ENCODE results near the gene CAB39L.
"Not testable (repeated sequence)": the region's sequence is repeated elsewhere in the genome, so short reads cannot be mapped to it uniquely, and the experiment has no call there.

CAB39L gene

GRCh38 chr13:49348751-49349150 lies 95.1 kb downstream of the CAB39L start:
- in situ Hi-C loops (cut with MboI; ENCODE audit: low sequenced_read_pairs): no loop called here

GRCh38 chr13:49347650-49348385 lies 96.0 kb downstream of the CAB39L start:
- in situ Hi-C loops (cut with MboI; ENCODE audit: low sequenced_read_pairs): no loop called here

- in situ Hi-C loops (cut with MboI; ENCODE audit: low sequenced_read_pairs): no loop called here
Measured at GRCh38 chr13:49346460-49346859, 97.4 kb downstream of the CAB39L start.

- in situ Hi-C loops (cut with MboI; ENCODE audit: low sequenced_read_pairs): no loop called here
Measured at GRCh38 chr13:49343731-49344130, 100.1 kb downstream of the CAB39L start.

- in situ Hi-C loops (cut with MboI; ENCODE audit: low sequenced_read_pairs): no loop called here
Measured at GRCh38 chr13:49343255-49343654, 100.6 kb downstream of the CAB39L start.

GRCh38 chr13:49342454-49342853 lies 101.4 kb downstream of the CAB39L start:
- in situ Hi-C loops (cut with MboI; ENCODE audit: low sequenced_read_pairs): no loop called here

GRCh38 chr13:49341941-49342340 lies 101.9 kb downstream of the CAB39L start:
- in situ Hi-C loops (cut with MboI; ENCODE audit: low sequenced_read_pairs): no loop called here

- in situ Hi-C loops (cut with MboI; ENCODE audit: low sequenced_read_pairs): no loop called here
Measured at GRCh38 chr13:49341517-49341916, 102.3 kb downstream of the CAB39L start.

- in situ Hi-C loops (cut with MboI; ENCODE audit: low sequenced_read_pairs): no loop called here
Measured at GRCh38 chr13:49340161-49340560, 103.7 kb downstream of the CAB39L start.

- in situ Hi-C loops (cut with MboI; ENCODE audit: low sequenced_read_pairs): no loop called here
Measured at GRCh38 chr13:49336655-49337054, 107.2 kb downstream of the CAB39L start.

GRCh38 chr13:49330546-49330864 lies 113.4 kb downstream of the CAB39L start:
- in situ Hi-C loops (cut with MboI; ENCODE audit: low sequenced_read_pairs): no loop called here

GRCh38 chr13:49329831-49330545 lies 113.9 kb downstream of the CAB39L start:
- in situ Hi-C loops (cut with MboI; ENCODE audit: low sequenced_read_pairs): no loop called here

- in situ Hi-C loops (cut with MboI; ENCODE audit: low sequenced_read_pairs): not testable (repeated sequence)
Measured at GRCh38 chr13:49327145-49327544, 116.7 kb downstream of the CAB39L start.

GRCh38 chr13:49326222-49326917 lies 117.5 kb downstream of the CAB39L start:
- in situ Hi-C loops (cut with MboI; ENCODE audit: low sequenced_read_pairs): no loop called here

- in situ Hi-C loops (cut with MboI; ENCODE audit: low sequenced_read_pairs): no loop called here
Measured at GRCh38 chr13:49323344-49323743, 120.5 kb downstream of the CAB39L start.

GRCh38 chr13:49322702-49323101 lies 121.2 kb downstream of the CAB39L start:
- in situ Hi-C loops (cut with MboI; ENCODE audit: low sequenced_read_pairs): no loop called here

GRCh38 chr13:49320975-49321374 lies 122.9 kb downstream of the CAB39L start:
- in situ Hi-C loops (cut with MboI; ENCODE audit: low sequenced_read_pairs): no loop called here

GRCh38 chr13:49319951-49320350 lies 123.9 kb downstream of the CAB39L start:
- in situ Hi-C loops (cut with MboI; ENCODE audit: low sequenced_read_pairs): no loop called here

GRCh38 chr13:49319551-49319950 lies 124.3 kb downstream of the CAB39L start:
- in situ Hi-C loops (cut with MboI; ENCODE audit: low sequenced_read_pairs): no loop called here

GRCh38 chr13:49315756-49316482 lies 127.9 kb downstream of the CAB39L start:
- in situ Hi-C loops (cut with MboI; ENCODE audit: low sequenced_read_pairs): no loop called here

GRCh38 chr13:49315036-49315565 lies 128.8 kb downstream of the CAB39L start:
- in situ Hi-C loops (cut with MboI; ENCODE audit: low sequenced_read_pairs): no loop called here

Data from hTERT RPE-1 (cell line).